ENCODE results near the gene SSBP4. TPM values are rescaled to one million over a fixed set of nuclear protein-coding genes. Genes with fewer than 3 reads are reported as not detected.

Gene SSBP4
- total and polyA plus RNA-seq, 2 experiments from 2014 or later: 151 to 180 TPM

DNA sequence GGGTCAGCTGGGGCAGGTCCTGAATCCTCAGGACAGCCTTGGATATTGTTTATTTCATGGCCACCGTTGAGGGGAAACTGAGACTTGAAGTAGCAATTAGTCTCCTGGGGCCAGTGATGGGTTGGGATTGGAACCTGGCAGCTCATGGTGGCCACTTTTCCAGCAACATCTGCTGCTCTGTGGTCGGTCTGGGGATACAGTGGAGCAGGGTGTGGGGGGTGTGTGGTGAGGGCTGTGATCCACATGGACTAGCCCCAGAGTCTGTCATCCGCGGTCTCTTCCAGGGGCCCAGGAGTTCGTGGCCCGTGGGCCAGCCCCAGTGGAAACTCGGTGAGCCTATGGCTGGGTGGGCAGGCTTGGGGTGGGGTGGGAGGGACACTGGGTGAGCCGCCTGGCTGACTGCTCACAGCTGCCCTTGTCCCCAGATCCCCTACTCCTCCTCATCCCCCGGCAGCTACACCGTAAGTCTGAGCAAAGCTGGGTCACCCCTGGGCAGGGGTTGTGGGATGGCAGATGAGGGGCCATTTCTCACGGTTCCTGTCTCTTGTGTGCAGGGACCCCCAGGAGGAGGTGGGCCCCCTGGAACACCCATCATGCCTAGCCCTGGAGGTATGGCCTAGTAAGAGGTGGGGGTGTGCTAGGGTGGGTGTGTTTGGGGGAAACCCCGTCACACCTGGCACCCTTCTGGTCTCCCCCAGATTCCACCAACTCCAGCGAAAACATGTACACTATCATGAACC lies 13.2 kb downstream of the SSBP4 start:
- Histone ChIP-seq H3K27ac (no peak overlapping the region), H3K27me3 (no peaks in the 10 kb centered on the region), H3K4me1 (ENCODE audit: low read depth) (peaks cover 33% of the 10 kb centered on the region), H3K4me3 (no peak overlapping the region), H3K9me3 (ENCODE audit: low read depth) (no peaks in the 10 kb centered on the region), H3K36me3 (no peaks in the 10 kb centered on the region)
- DNase-seq (ENCODE audit: low read depth in 1 of 2, low spot score in 1 of 2): no peak
- TF ChIP-seq, protein P1, sequence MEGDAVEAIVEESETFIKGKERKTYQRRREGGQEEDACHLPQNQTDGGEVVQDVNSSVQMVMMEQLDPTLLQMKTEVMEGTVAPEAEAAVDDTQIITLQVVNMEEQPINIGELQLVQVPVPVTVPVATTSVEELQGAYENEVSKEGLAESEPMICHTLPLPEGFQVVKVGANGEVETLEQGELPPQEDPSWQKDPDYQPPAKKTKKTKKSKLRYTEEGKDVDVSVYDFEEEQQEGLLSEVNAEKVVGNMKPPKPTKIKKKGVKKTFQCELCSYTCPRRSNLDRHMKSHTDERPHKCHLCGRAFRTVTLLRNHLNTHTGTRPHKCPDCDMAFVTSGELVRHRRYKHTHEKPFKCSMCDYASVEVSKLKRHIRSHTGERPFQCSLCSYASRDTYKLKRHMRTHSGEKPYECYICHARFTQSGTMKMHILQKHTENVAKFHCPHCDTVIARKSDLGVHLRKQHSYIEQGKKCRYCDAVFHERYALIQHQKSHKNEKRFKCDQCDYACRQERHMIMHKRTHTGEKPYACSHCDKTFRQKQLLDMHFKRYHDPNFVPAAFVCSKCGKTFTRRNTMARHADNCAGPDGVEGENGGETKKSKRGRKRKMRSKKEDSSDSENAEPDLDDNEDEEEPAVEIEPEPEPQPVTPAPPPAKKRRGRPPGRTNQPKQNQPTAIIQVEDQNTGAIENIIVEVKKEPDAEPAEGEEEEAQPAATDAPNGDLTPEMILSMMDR (IDR thresholded peaks at IDR 0.05; ENCODE audit: low read depth, low read length): no peak

DNA sequence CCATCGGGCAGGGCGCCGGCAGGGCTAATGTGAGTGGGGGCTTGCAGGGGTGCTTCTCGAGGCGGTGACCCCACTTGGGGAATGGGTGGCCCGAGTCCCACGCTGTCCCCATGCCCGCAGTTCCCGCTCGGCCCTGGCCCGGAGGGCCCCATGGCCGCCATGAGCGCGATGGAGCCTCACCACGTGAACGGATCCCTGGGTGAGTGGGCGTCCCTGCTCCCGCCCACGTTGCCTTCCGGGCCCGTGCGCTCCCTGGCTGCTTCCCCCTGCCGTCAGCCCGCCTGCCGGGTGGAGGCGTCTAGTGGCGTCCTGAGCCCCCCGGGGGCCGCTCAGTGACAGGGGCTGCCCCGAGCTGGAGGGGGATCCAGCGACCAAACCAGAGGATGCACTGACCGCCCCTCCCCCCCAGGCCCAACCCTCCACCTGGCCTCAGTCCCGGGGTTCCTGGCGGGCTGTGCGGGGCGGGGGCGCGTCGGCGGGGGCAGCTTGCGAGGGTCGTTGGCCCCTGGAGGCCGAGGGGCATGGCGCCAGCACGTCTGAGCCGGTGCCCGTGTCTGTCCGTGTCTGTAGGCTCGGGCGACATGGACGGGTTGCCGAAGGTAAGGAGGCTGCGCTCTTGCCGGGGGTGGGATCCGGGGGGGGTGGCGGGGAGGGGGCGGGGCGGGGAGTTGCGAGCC lies 14.0 kb downstream of the SSBP4 start:
- Histone ChIP-seq H3K27me3 (no peaks in the 10 kb centered on the region), H3K36me3 (no peaks in the 10 kb centered on the region), H3K4me1 (ENCODE audit: low read depth) (peaks cover 33% of the 10 kb centered on the region), H3K27ac (peak overlapping the region; percentile 61), H3K4me3 (peak overlapping the region; percentile 25), H3K9me3 (ENCODE audit: low read depth) (no peaks in the 10 kb centered on the region)
- TF ChIP-seq, protein P1 (IDR thresholded peaks at IDR 0.05; ENCODE audit: low read depth, low read length): no peak
- DNase-seq (ENCODE audit: low read depth in 1 of 2, low spot score in 1 of 2): peak in 1 of 2 donors; percentile 62

DNA sequence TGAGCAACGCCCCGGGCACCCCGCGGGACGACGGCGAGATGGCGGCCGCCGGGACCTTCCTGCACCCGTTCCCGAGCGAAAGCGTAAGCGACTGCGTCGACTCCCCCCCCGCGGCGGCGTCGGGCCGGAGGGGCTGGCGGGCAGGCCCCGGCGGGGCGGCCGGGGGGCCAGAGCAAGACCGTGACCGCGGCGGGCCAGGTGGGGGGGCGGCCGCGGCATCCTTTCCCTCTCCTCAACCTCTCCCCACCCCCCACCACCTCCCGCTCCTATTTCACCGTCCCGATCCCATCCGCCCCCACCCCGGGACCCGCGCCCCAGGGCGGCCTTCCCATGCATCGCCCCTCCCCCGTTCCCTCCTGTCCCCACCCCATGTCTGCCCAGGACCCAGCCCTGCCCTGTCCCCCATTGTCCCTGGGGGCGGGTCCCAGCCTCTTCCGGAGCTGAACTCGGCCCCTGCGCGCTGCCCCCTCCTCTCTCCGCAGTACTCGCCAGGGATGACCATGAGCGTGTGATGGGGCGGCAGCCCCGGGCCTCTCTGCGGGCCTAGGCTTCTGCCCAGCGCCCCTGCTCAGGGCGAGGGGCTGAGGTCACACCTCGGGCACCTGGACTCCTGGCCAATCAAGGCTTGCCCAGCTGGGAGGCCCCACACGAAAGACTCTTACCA lies 14.7 kb downstream of the SSBP4 start:
- Histone ChIP-seq H3K4me1 (ENCODE audit: low read depth) (peaks cover 40% of the 10 kb centered on the region), H3K4me3 (peak overlapping the region; percentile 25)
- peak; percentile 33 to 55 for DNase-seq (ENCODE audit: low read depth in 1 of 2, low spot score in 1 of 2)

DNA sequence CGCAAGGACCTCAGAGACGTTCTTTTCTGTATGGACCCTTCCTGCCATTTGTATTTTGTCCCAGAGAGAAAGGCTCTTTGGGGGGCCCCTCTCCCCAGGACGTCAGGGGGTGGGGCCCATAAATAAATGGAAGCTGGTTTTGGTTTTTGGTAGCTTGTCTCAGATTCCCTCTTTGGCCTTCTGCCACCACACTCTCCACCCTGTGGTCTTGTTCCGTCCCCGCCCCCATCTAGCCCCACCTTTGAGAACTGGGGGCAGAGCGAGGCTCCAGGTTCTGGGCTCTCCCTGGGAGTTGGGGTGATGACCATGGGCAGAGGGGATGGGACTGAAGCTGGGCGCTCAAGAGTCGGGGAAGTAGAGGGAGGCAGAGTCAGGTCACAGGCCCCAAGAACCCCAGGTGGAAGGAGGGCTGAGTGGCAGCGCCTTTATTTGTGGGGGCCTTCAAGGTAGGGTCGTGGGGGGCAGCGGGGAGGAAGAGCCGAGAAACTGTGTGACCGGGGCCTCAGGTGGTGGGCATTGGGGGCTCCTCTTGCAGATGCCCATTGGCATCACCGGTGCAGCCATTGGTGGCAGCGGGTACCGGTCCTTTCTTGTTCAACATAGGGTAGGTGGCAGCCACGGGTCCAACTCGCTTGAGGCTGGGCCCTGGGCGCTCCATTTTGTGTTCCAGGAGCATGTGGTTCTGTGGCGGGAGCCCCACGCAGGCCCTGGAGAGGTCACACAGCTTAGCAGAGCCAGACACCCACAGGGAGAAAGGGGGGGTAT lies 15.4 kb downstream of the SSBP4 start:
- H3K27me3 ChIP-seq: no peaks in the 10 kb centered on the region
- DNase-seq (ENCODE audit: low read depth in 1 of 2, low spot score in 1 of 2): no peak
- peak overlapping the region; percentile 25 for H3K4me3 ChIP-seq
- peak overlapping the region; percentile 61 for H3K27ac ChIP-seq
- H3K9me3 ChIP-seq (ENCODE audit: low read depth): no peaks in the 10 kb centered on the region
- no peaks in the 10 kb centered on the region for H3K36me3 ChIP-seq
- TF ChIP-seq, protein P1 (IDR thresholded peaks at IDR 0.05; ENCODE audit: low read depth, low read length): no peak
- H3K4me1 ChIP-seq (ENCODE audit: low read depth): peaks cover 44% of the 10 kb centered on the region

More for the DNA sequence above, 14.7 kb downstream of the SSBP4 start:
- no peaks in the 10 kb centered on the region for H3K36me3 ChIP-seq
- TF ChIP-seq, protein P1 (IDR thresholded peaks at IDR 0.05; ENCODE audit: low read depth, low read length): no peak
- H3K27me3 ChIP-seq: no peaks in the 10 kb centered on the region
- no peaks in the 10 kb centered on the region for H3K9me3 ChIP-seq (ENCODE audit: low read depth)
- H3K27ac ChIP-seq: peak overlapping the region; percentile 61

DNA sequence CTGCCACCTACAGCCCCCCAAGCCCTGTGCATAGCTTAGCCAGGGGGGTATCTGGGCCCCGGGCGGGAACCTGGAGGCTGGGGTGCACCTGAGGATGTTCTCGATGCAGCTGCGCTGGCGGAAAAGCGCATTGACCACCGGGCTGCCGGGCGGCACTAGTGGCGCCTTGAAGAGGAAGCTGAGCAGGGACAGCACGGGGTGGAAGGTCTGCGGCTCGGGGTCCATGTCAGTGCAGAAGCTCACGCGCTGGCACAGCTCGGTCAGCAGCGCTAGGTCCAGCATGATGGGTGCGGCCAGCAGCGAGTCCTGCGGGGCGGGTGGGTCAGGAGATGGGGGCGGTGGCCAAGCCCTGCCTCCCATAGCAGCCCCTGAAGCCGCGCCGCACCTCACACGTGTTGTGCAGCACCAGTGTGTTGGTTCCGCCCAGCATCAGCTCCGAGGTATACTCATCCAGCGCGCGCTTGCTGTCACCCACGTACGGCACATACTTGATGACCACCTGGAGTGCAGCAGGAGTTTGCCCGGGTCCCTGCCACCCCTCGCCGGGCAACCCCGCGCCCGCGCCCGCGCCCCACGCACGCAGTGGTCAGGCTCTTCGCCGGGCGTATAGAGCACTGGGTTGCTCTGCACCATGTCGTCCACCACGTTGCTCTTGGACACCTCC lies 16.1 kb downstream of the SSBP4 start:
- TF ChIP-seq, protein P1 (IDR thresholded peaks at IDR 0.05; ENCODE audit: low read depth, low read length): no peak
- H3K36me3 ChIP-seq: no peaks in the 10 kb centered on the region
- H3K27ac ChIP-seq: no peak overlapping the region
- no peaks in the 10 kb centered on the region for H3K27me3 ChIP-seq
- no peak for DNase-seq (ENCODE audit: low read depth in 1 of 2, low spot score in 1 of 2)
- H3K4me3 ChIP-seq: no peak overlapping the region
- H3K4me1 ChIP-seq (ENCODE audit: low read depth): peaks cover 40% of the 10 kb centered on the region
- no peaks in the 10 kb centered on the region for H3K9me3 ChIP-seq (ENCODE audit: low read depth)

Measured in cardiac muscle cell (in vitro differentiated cells and primary cell).